Loucy (cell line): ENCODE measurements around the gene SDE2.
A peak's percentile ranks its signal among the peaks of the same experiment; 100 is the strongest.

ENCODE experiments used
- H2AFZ ChIP-seq: fragments of 200-600 bp; sonication (generic); 2 replicates; pipeline ENCODE4 v1.6.0; 2016; ENCODE audit warnings: antibody characterized with exemption, mild to moderate bottlenecking, low read length, moderate library complexity
- H3F3A ChIP-seq: fragments of 200-600 bp; 2 replicates; pipeline ENCODE4 v1.6.0; 2016; ENCODE audit warnings: antibody characterized with exemption, low read depth, mild to moderate bottlenecking
- H3K27me3 ChIP-seq: fragments of 200-600 bp; sonication (generic); 2 replicates; pipeline ENCODE4 v1.6.1; 2014; ENCODE audit warnings: low read length, mild to moderate bottlenecking; ENCODE audit not compliant: insufficient read depth, poor library complexity, severe bottlenecking
- H3K36me3 ChIP-seq: fragments of 200-600 bp; sonication (generic); 2 replicates; pipeline ENCODE4 v1.6.1; 2016; ENCODE audit warnings: low read length; ENCODE audit not compliant: insufficient read depth
- H3K4me1 ChIP-seq: fragments of 200-600 bp; sonication (generic); 2 replicates; pipeline ENCODE4 v1.5.1; 2014; ENCODE audit warnings: low read length, mild to moderate bottlenecking; ENCODE audit not compliant: insufficient read depth, poor library complexity, severe bottlenecking
- H3K4me2 ChIP-seq: fragments of 200-600 bp; sonication (generic); 2 replicates; pipeline ENCODE4 v1.6.0; 2014; ENCODE audit warnings: antibody characterized with exemption, low read length, low read depth, mild to moderate bottlenecking; ENCODE audit not compliant: poor library complexity, severe bottlenecking
- H3K4me3 ChIP-seq: fragments of 200-600 bp; sonication (generic); 2 replicates; pipeline ENCODE4 v1.5.1; 2014; ENCODE audit warnings: low read length, mild to moderate bottlenecking, mixed read lengths; ENCODE audit not compliant: poor library complexity, severe bottlenecking
- H3K79me2 ChIP-seq: fragments of 200-600 bp; sonication (generic); 2 replicates; pipeline ENCODE4 v1.6.1; 2014; ENCODE audit warnings: low read length; ENCODE audit not compliant: insufficient read depth
- H3K9ac ChIP-seq: fragments of 200-600 bp; sonication (generic); 2 replicates; pipeline ENCODE4 v1.6.0; 2014; ENCODE audit warnings: mild to moderate bottlenecking, low read depth, low read length, moderate library complexity; ENCODE audit not compliant: poor library complexity, severe bottlenecking
- H3K9me2 ChIP-seq: fragments of 200-600 bp; sonication (generic); replicated peaks from 2 replicates; pipeline ENCODE4 v1.6.1; 2016; ENCODE audit warnings: low read depth, low read length, mixed read lengths
- H3K9me3 ChIP-seq: fragments of 200-600 bp; sonication (generic); 2 replicates; pipeline ENCODE4 v1.6.1; 2014; ENCODE audit warnings: mild to moderate bottlenecking, antibody characterized with exemption, low read length, low read depth; ENCODE audit not compliant: insufficient read depth
- H4K20me1 ChIP-seq: fragments of 200-600 bp; sonication (generic); 2 replicates; pipeline ENCODE4 v1.6.0; 2014; ENCODE audit warnings: antibody characterized with exemption, low read length, mild to moderate bottlenecking; ENCODE audit not compliant: insufficient read depth, poor library complexity, severe bottlenecking
- CTCF ChIP-seq: fragments of 200-600 bp; sonication (generic); conservative IDR thresholded peaks from 2 replicates; pipeline ENCODE4 v1.5.1; 2014; ENCODE audit warnings: mild to moderate bottlenecking, antibody characterized with exemption, low read length
- EZH2phosphoT487 ChIP-seq: fragments of 200-600 bp; IDR thresholded peaks from 2 replicates; pipeline ENCODE4 v1.6.1; 2018; ENCODE audit warnings: antibody characterized with exemption, mild to moderate bottlenecking, moderate library complexity, borderline replicate concordance

SDE2 gene

GRCh38 chr1:225944951-225945350 lies 54.2 kb downstream of the SDE2 start:
- Histone ChIP-seq H3F3A (no peaks in the 10 kb centered on the region), H3K36me3 (no peaks in the 10 kb centered on the region), H2AFZ (peak overlapping the region; percentile 30; the same call in 1 of the 2 replicates), H3K4me3 (no peak overlapping the region), H3K9me2 (no peaks in the 10 kb centered on the region), H3K9ac (peak overlapping the region; percentile 13), H3K79me2 (no peaks in the 10 kb centered on the region), H4K20me1 (no peaks in the 10 kb centered on the region), H3K4me2 (no peak overlapping the region), H3K9me3 (no peaks in the 10 kb centered on the region), H3K4me1 (peaks cover 13% of the 10 kb centered on the region), H3K27me3 (no peaks in the 10 kb centered on the region)
- TF ChIP-seq EZH2phosphoT487 (no peak), CTCF (no peak)

- Histone ChIP-seq H3K36me3 (no peaks in the 10 kb centered on the region), H3K79me2 (no peaks in the 10 kb centered on the region), H3F3A (no peaks in the 10 kb centered on the region), H2AFZ (peak overlapping the region; percentile 30; the same call in 1 of the 2 replicates), H3K9me3 (no peaks in the 10 kb centered on the region), H4K20me1 (no peaks in the 10 kb centered on the region), H3K9me2 (no peaks in the 10 kb centered on the region), H3K4me2 (no peak overlapping the region), H3K9ac (peak overlapping the region; percentile 13), H3K4me1 (peaks cover 13% of the 10 kb centered on the region), H3K27me3 (no peaks in the 10 kb centered on the region), H3K4me3 (no peak overlapping the region)
- TF ChIP-seq EZH2phosphoT487 = no peak
- TF ChIP-seq CTCF = no peak
Measured at GRCh38 chr1:225944387-225944786, 54.8 kb downstream of the SDE2 start.

DNA sequence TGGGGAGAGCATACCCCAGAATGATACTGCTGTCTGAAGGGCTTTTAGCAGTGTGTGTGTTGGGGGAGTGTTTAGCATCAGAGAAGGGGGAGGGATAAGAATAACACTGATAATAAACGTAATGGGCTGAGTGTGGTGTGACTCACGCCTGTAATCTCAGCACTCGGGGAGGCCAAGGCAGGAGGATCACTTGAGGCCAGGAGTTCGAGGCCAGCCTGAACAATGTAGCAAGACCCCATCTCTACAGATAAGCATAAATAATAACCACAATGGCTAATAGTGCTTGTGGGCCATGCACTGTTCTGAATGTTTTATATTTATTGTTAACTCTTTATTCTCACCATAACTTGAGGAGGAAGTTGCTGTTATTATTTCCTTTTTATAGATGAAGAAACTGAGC lies 55.6 kb downstream of the SDE2 start:
- Histone ChIP-seq H3K4me3 (no peak overlapping the region), H3K4me1 (peaks cover 13% of the 10 kb centered on the region)

More for the DNA sequence above, 55.6 kb downstream of the SDE2 start:
- no peak for TF ChIP-seq CTCF
- H2AFZ ChIP-seq = no peak overlapping the region
- H3K27me3 ChIP-seq = no peaks in the 10 kb centered on the region
- H3K9me3 ChIP-seq = no peaks in the 10 kb centered on the region
- no peak overlapping the region for H3K4me2 ChIP-seq
- no peaks in the 10 kb centered on the region for H4K20me1 ChIP-seq
- no peaks in the 10 kb centered on the region for H3K79me2 ChIP-seq
- no peaks in the 10 kb centered on the region for H3K9me2 ChIP-seq
- no peaks in the 10 kb centered on the region for H3K36me3 ChIP-seq
- H3K9ac ChIP-seq = no peak overlapping the region
- H3F3A ChIP-seq = no peaks in the 10 kb centered on the region
